SK-MEL-5 (cell line): ENCODE results near the gene TSSC4. TPM values are rescaled to one million over a fixed set of nuclear protein-coding genes. Genes with fewer than 3 reads are reported as not detected.
A peak's percentile ranks its signal among the peaks of the same experiment; 100 is the strongest.

Source experiments
- DNase-seq: peaks from one replicate; pipeline ENCODE4 v3.0.0-alpha.2; 2016; ENCODE audit warnings: low read depth, low spot score
- in situ Hi-C: cut with HindIII; loops from 2 replicates; pipeline ENCODE4 v1.10.0; 2016; ENCODE audit warnings: low sequenced_read_pairs, high pct_unique_total_duplicates, low pct_unique_long_range_greater_than_20kb
- total RNA-seq: library from RNA; depleted of rRNA; stranded (reverse); fragments of >200 nt; shearing (Covaris generic); gene quantifications from 2 replicates; pipeline ENCODE4 v1.2.3, GENCODE V29; 2014

TSSC4 gene
- total RNA-seq, 1 experiment from 2014 or later, result 43.3 TPM

GRCh38 chr11:2435288-2436012 is 34.9 kb downstream of the TSSC4 start:
- DNase-seq, result no peak
- in situ Hi-C loops, result no loop called here

- DNase-seq, result no peak
- in situ Hi-C loops, result no loop called here
Measured at GRCh38 chr11:2436013-2436520, 35.5 kb downstream of the TSSC4 start.

GRCh38 chr11:2436521-2437031 is 36.0 kb downstream of the TSSC4 start:
- DNase-seq, result no peak
- in situ Hi-C loops, result no loop called here

DNA sequence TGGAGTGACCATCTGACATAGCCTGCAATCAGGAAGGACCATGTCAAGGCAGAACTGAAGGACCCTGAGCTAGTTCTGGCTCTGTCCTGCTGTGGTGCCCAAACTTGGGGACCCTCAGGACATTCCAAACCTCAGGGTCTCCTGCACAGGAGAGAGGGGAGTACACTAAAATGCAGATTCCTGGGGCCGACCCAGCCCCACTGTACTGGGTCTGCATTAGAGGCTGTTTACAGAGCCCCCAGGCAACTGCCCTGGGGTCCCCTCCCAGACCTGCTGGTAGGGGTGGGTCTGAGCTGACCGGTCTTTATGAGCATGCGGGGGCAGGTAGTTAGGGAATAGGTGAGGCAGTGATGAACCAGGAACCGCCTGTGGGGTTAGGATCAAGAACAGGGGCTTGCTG is 37.0 kb downstream of the TSSC4 start:
- in situ Hi-C loops, result no loop called here
- no peak for DNase-seq

GRCh38 chr11:2439820-2440219 is 39.3 kb downstream of the TSSC4 start:
- in situ Hi-C loops, result no loop called here
- DNase-seq, result no peak

DNA sequence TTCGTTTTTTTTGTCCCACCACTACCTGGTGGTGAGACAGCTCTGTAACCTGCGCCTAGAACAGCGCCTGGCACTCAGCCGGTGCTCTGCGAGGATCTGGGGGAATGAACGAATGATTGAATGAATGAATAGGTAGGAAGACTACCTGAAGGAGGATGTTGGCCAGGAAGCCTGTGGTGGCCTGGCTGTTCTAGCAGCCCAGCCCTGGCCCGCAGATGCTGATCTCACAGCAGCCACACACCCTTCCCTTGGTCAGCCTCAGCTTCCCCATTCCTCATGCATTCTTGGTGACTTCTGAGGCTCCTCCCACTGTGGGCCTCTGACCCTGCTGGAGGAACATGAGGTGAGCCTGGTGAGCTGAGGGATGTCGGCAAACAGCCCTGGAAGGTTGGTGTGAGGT is 40.1 kb downstream of the TSSC4 start:
- in situ Hi-C loops, result no loop called here
- DNase-seq, result no peak

DNA sequence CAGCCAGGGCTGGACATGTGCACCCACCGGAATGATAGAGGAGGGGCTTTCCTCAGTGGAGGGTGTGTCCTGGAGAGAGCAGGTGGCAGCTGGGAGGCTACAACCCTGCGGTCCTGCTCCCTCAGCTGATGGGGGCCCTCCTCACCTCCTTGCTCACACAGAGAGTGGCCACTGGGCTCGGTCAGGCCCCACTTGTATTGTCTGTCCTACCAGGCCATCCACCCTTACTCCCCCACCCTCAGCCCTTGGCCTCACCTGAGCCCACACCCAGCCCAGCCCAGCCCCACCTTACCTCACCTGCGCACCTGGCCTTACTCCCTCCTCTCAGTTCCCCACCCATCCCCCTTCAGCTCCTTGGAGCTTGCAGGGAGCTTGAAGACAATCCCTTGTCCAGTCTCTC is 40.6 kb downstream of the TSSC4 start:
- in situ Hi-C loops, result no loop called here
- DNase-seq, result no peak

DNA sequence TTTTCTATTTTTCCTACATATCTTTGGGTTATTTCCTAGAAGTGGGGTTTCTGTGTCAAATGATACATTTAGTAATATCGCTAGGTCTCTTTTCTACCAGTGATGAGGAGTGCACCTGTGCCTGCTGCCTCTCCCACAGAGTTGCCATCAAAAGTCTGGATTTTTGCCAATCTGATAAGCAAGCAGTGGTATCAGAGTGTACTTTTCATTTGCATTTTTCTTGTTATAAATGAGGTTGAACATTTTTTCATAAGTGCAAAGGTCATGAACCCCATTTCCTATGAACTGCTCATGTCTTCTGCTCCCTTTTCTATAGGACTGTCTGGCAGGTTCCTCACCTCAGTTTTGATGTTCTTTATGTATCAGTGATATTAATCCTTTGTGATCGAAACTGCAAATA is 42.0 kb downstream of the TSSC4 start:
- DNase-seq, result no peak
- in situ Hi-C loops, result no loop called here

GRCh38 chr11:2443406-2443805 is 42.9 kb downstream of the TSSC4 start:
- no peak for DNase-seq
- in situ Hi-C loops, result no loop called here

GRCh38 chr11:2443881-2444820 is 43.6 kb downstream of the TSSC4 start, which contains the start of gene TRPM5:
Gene TRPM5 (minus strand): TSS chr11:2444514. CDS start chr11:2423036, 21,478 bp downstream.
- no peak for DNase-seq
- in situ Hi-C loops, result no loop called here

DNA sequence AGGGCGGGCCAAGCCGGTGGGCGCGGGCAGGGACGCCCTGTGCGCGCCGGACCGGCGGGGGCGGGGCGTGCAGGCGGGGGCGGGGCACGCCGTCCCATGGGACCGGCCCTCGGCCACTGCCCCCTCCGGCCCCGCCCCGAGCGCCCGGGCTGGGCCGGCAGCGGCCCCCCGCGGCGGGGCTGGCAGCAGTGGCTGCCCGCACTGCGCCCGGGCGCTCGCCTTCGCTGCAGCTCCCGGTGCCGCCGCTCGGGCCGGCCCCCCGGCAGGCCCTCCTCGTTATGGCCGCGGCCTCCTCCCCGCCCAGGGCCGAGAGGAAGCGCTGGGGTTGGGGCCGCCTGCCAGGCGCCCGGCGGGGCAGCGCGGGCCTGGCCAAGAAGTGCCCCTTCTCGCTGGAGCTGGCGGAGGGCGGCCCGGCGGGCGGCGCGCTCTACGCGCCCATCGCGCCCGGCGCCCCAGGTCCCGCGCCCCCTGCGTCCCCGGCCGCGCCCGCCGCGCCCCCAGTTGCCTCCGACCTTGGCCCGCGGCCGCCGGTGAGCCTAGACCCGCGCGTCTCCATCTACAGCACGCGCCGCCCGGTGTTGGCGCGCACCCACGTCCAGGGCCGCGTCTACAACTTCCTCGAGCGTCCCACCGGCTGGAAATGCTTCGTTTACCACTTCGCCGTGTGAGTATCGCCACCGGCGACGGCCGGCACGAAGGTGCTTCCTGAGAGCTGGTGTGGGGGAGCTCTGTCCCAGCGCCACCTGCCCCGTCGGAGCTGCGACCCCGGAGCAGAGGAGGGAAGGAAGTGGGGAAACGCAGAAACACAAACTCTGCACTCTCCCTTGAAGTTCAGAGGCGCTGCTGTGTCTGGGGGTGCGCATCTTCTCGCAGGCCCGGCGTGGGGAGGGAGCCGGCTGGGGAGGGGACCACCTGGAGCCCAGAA is 44.5 kb downstream of the TSSC4 start, which contains the start of gene KCNQ1:
KCNQ1 (plus strand) TSS at position 188 of the 925 bp plus-strand sequence; CDS start at position 279, 91 bp downstream.
- DNase-seq, result peak; percentile 37
- in situ Hi-C loops, result no loop called here

- in situ Hi-C loops, result no loop called here
- no peak for DNase-seq
Measured at GRCh38 chr11:2445746-2446551, 45.4 kb downstream of the TSSC4 start.

- no peak for DNase-seq
- in situ Hi-C loops, result no loop called here
Measured at GRCh38 chr11:2446590-2447252, 46.2 kb downstream of the TSSC4 start.

GRCh38 chr11:2447253-2447950 is 46.9 kb downstream of the TSSC4 start:
- DNase-seq, result no peak
- in situ Hi-C loops, result no loop called here

DNA sequence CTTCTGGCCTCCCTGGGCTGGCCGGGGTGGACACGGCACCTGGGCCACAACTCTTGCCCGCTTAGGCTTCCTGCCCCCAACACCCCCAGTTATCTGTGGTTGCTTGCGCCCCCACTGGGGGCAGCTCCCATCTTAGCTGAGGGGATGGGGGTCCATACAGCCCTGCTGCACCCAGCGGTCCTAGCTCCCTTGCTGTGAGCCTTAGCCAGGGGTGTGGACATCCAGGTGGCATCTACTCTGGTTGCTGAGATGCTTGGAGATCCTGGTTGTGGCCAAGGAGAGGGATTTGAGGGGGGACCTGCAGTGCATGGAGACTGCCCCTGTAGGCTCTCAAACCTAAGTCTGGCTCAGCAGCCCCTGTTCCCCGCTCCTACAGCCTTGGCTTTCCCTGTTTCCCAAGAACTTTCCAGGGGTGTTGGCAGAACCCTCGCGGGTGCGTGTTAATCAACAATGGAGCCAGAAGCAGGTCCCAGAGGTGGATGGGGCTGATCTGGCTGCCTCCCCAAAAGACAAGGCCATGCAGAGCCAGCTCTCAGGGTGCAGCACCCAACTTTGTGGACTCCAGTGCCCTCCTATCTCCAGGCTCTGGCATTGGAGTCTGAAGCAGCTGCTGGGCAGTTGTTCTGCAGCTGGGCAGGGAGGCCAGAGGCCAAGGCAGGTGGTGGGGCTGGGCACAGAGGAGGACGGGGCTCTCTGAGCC is 47.6 kb downstream of the TSSC4 start:
- DNase-seq, result no peak
- in situ Hi-C loops, result no loop called here
